T-helper 1 cell treated with Interleukin-12 subunit alpha and Interleukin-12 subunit beta and Interleukin-4 antibody, amounts not matched to agents 30 μg/mL and 1 μg/mL, for 36 hours (primary cell): ENCODE measurements around the gene PRDX6.

Source experiments
- H3K27ac Mint-ChIP-seq: one replicate; pipeline ENCODE4 v1.8.0; 2021; ENCODE audit warnings: mild to moderate bottlenecking, mixed read lengths
- H3K27me3 Mint-ChIP-seq: one replicate; pipeline ENCODE4 v1.8.0; 2021; ENCODE audit warnings: low read depth, mixed read lengths
- H3K36me3 Mint-ChIP-seq: one replicate; pipeline ENCODE4 v1.8.0; 2021; ENCODE audit warnings: low read depth, mixed read lengths
- H3K4me1 Mint-ChIP-seq: one replicate; pipeline ENCODE4 v1.8.0; 2021; ENCODE audit warnings: low read depth, mixed read lengths
- H3K4me3 Mint-ChIP-seq: one replicate; pipeline ENCODE4 v1.8.0; 2021; ENCODE audit warnings: mild to moderate bottlenecking, moderate library complexity, mixed read lengths
- H3K9me3 Mint-ChIP-seq: one replicate; pipeline ENCODE4 v1.8.0; 2021; ENCODE audit warnings: mixed read lengths

PRDX6 gene

GRCh38 chr1:173477286-173478093, at the start of gene PRDX6:
TSS of gene PRDX6 (plus strand) at chr1:173477335. CDS start at chr1:173477398, 63 bp downstream.
- H3K4me1 Mint-ChIP-seq: peaks cover 52% of the 10 kb centered on the region
- no peaks in the 10 kb centered on the region for H3K9me3 Mint-ChIP-seq
- peak within 1 kb of the TSS; percentile 92 for H3K4me3 Mint-ChIP-seq
- peak within 1 kb of the TSS; percentile 92 for H3K27ac Mint-ChIP-seq
- no peaks in the 10 kb centered on the region for H3K27me3 Mint-ChIP-seq
- H3K36me3 Mint-ChIP-seq: peaks cover 43% of the 10 kb centered on the region

GRCh38 chr1:173429471-173430402, 47.4 kb upstream of the PRDX6 start:
- H3K9me3 Mint-ChIP-seq: no peaks in the 10 kb centered on the region
- peak overlapping the region; percentile 78 for H3K27ac Mint-ChIP-seq
- H3K27me3 Mint-ChIP-seq: no peaks in the 10 kb centered on the region
- peak overlapping the region; percentile 65 for H3K4me3 Mint-ChIP-seq
- H3K36me3 Mint-ChIP-seq: no peaks in the 10 kb centered on the region
- H3K4me1 Mint-ChIP-seq: peaks cover 20% of the 10 kb centered on the region

- Mint-ChIP-seq H3K9me3 (no peaks in the 10 kb centered on the region), H3K27me3 (no peaks in the 10 kb centered on the region), H3K4me3 (no peak overlapping the region)
Measured at GRCh38 chr1:173430677-173431303, 46.3 kb upstream of the PRDX6 start.

GRCh38 chr1:173431304-173432045, 45.7 kb upstream of the PRDX6 start:
- H3K4me3 Mint-ChIP-seq: no peak overlapping the region
- H3K36me3 Mint-ChIP-seq: no peaks in the 10 kb centered on the region
- no peaks in the 10 kb centered on the region for H3K9me3 Mint-ChIP-seq
- H3K27ac Mint-ChIP-seq: no peak overlapping the region
- H3K27me3 Mint-ChIP-seq: no peaks in the 10 kb centered on the region
- peaks cover 20% of the 10 kb centered on the region for H3K4me1 Mint-ChIP-seq

More at GRCh38 chr1:173430677-173431303, 46.3 kb upstream of the PRDX6 start:
- no peaks in the 10 kb centered on the region for H3K36me3 Mint-ChIP-seq
- no peak overlapping the region for H3K27ac Mint-ChIP-seq
- H3K4me1 Mint-ChIP-seq: peaks cover 20% of the 10 kb centered on the region

- H3K9me3 Mint-ChIP-seq: no peaks in the 10 kb centered on the region
- H3K27me3 Mint-ChIP-seq: no peaks in the 10 kb centered on the region
- no peaks in the 10 kb centered on the region for H3K36me3 Mint-ChIP-seq
- H3K4me3 Mint-ChIP-seq: no peak overlapping the region
- H3K4me1 Mint-ChIP-seq: peaks cover 20% of the 10 kb centered on the region
- no peak overlapping the region for H3K27ac Mint-ChIP-seq
Measured at GRCh38 chr1:173432331-173432730, 44.8 kb upstream of the PRDX6 start.

- Mint-ChIP-seq H3K36me3 (peaks cover 1% of the 10 kb centered on the region), H3K4me1 (peaks cover 20% of the 10 kb centered on the region), H3K4me3 (no peak overlapping the region), H3K27ac (no peak overlapping the region), H3K9me3 (no peaks in the 10 kb centered on the region), H3K27me3 (no peaks in the 10 kb centered on the region)
Measured at GRCh38 chr1:173433751-173434326, 43.3 kb upstream of the PRDX6 start.

- Mint-ChIP-seq H3K4me3 (no peak overlapping the region), H3K27me3 (no peaks in the 10 kb centered on the region), H3K27ac (no peak overlapping the region), H3K36me3 (peaks cover 10% of the 10 kb centered on the region), H3K4me1 (peaks cover 3% of the 10 kb centered on the region), H3K9me3 (no peaks in the 10 kb centered on the region)
Measured at GRCh38 chr1:173436841-173437428, 40.2 kb upstream of the PRDX6 start.

GRCh38 chr1:173438675-173439074, 38.5 kb upstream of the PRDX6 start:
- no peak overlapping the region for H3K27ac Mint-ChIP-seq
- peaks cover 5% of the 10 kb centered on the region for H3K4me1 Mint-ChIP-seq
- no peaks in the 10 kb centered on the region for H3K9me3 Mint-ChIP-seq
- H3K36me3 Mint-ChIP-seq: peaks cover 15% of the 10 kb centered on the region
- H3K4me3 Mint-ChIP-seq: no peak overlapping the region
- H3K27me3 Mint-ChIP-seq: no peaks in the 10 kb centered on the region

GRCh38 chr1:173440430-173440829, 36.7 kb upstream of the PRDX6 start:
- H3K4me1 Mint-ChIP-seq: peaks cover 11% of the 10 kb centered on the region
- no peak overlapping the region for H3K4me3 Mint-ChIP-seq
- H3K36me3 Mint-ChIP-seq: peaks cover 20% of the 10 kb centered on the region
- H3K27ac Mint-ChIP-seq: no peak overlapping the region
- peaks cover 7% of the 10 kb centered on the region for H3K9me3 Mint-ChIP-seq
- no peaks in the 10 kb centered on the region for H3K27me3 Mint-ChIP-seq

GRCh38 chr1:173444757-173445156, 32.4 kb upstream of the PRDX6 start:
- Mint-ChIP-seq H3K36me3 (peaks cover 38% of the 10 kb centered on the region), H3K4me3 (peak overlapping the region; percentile 3), H3K9me3 (peaks cover 32% of the 10 kb centered on the region), H3K27me3 (no peaks in the 10 kb centered on the region), H3K27ac (no peak overlapping the region), H3K4me1 (peaks cover 14% of the 10 kb centered on the region)

- H3K4me3 Mint-ChIP-seq: peak overlapping the region; percentile 3
Measured at GRCh38 chr1:173445164-173445563, 32.0 kb upstream of the PRDX6 start.

GRCh38 chr1:173445656-173446055, 31.5 kb upstream of the PRDX6 start:
- Mint-ChIP-seq H3K27me3 (no peaks in the 10 kb centered on the region), H3K4me3 (no peak overlapping the region)

More at GRCh38 chr1:173445164-173445563, 32.0 kb upstream of the PRDX6 start:
- Mint-ChIP-seq H3K27me3 (no peaks in the 10 kb centered on the region), H3K4me1 (peaks cover 14% of the 10 kb centered on the region), H3K9me3 (peaks cover 32% of the 10 kb centered on the region), H3K27ac (no peak overlapping the region), H3K36me3 (peaks cover 35% of the 10 kb centered on the region)

GRCh38 chr1:173447224-173447623, 29.9 kb upstream of the PRDX6 start:
- Mint-ChIP-seq H3K27ac (no peak overlapping the region), H3K4me1 (peaks cover 14% of the 10 kb centered on the region), H3K4me3 (no peak overlapping the region), H3K27me3 (no peaks in the 10 kb centered on the region), H3K9me3 (peaks cover 32% of the 10 kb centered on the region), H3K36me3 (peaks cover 33% of the 10 kb centered on the region)

More at GRCh38 chr1:173445656-173446055, 31.5 kb upstream of the PRDX6 start:
- peaks cover 14% of the 10 kb centered on the region for H3K4me1 Mint-ChIP-seq
- H3K36me3 Mint-ChIP-seq: peaks cover 36% of the 10 kb centered on the region
- peaks cover 32% of the 10 kb centered on the region for H3K9me3 Mint-ChIP-seq
- H3K27ac Mint-ChIP-seq: no peak overlapping the region
